Neuronal stem cell (in vitro differentiated cells): Measurements from ENCODE around the gene OPN3.

Experiments used
- DNase-seq: peaks from one replicate; pipeline ENCODE4 v3.0.0-alpha.2; 2013; ENCODE audit warnings: low spot score
- H2AFZ ChIP-seq: one replicate; pipeline ENCODE4 v1.6.1; 2013; ENCODE audit warnings: mild to moderate bottlenecking, low read length, inconsistent platforms
- H2AK5ac ChIP-seq: 2 replicates; pipeline ENCODE4 v1.6.1; 2013; ENCODE audit warnings: low read depth, mild to moderate bottlenecking, inconsistent platforms, low read length, moderate library complexity, mixed read lengths
- H2BK120ac ChIP-seq: 2 replicates; pipeline ENCODE4 v1.6.1; 2013; ENCODE audit warnings: low read depth, mild to moderate bottlenecking, inconsistent platforms, low read length, moderate library complexity, mixed read lengths
- H2BK12ac ChIP-seq: one replicate; pipeline ENCODE4 v1.6.1; 2013; ENCODE audit warnings: low read length, inconsistent platforms
- H2BK15ac ChIP-seq: 2 replicates; pipeline ENCODE4 v1.6.1; 2013; ENCODE audit warnings: mild to moderate bottlenecking, low read length, inconsistent platforms, mixed read lengths
- H2BK5ac ChIP-seq: one replicate; pipeline ENCODE4 v1.6.1; 2013; ENCODE audit warnings: inconsistent platforms, mild to moderate bottlenecking, low read length, moderate library complexity
- H3K14ac ChIP-seq: one replicate; pipeline ENCODE4 v1.6.1; 2013; ENCODE audit warnings: low read length, inconsistent platforms
- H3K18ac ChIP-seq: 2 replicates; pipeline ENCODE4 v1.6.1; 2013; ENCODE audit warnings: low read length, inconsistent platforms
- H3K23ac ChIP-seq: 2 replicates; pipeline ENCODE4 v1.6.1; 2013; ENCODE audit warnings: low read depth, mild to moderate bottlenecking, mixed read lengths, low read length, inconsistent platforms; ENCODE audit not compliant: poor library complexity
- H3K27ac ChIP-seq: replicated peaks from 3 replicates; pipeline ENCODE4 v1.5.1; 2013; ENCODE audit warnings: low read length, inconsistent platforms
- H3K27me3 ChIP-seq, 3 experiments: 2 replicates each; pipeline ENCODE4 v1.6.1; 2013; ENCODE audit warnings: low read length in 3 of 3, mild to moderate bottlenecking in 2 of 3, inconsistent platforms in 1 of 3, low read depth in 1 of 3, mixed read lengths in 1 of 3, moderate library complexity in 1 of 3; ENCODE audit not compliant: control insufficient read depth in 3 of 3, insufficient read depth in 3 of 3
- H3K36me3 ChIP-seq, 2 donors: replicated peaks in 1 of 2; 2 replicates each; pipeline ENCODE4 v1.6.1; 2013; ENCODE audit warnings: low read length in 2 of 2; ENCODE audit not compliant: control insufficient read depth in 2 of 2, insufficient read depth in 2 of 2
- H3K4ac ChIP-seq: 2 replicates; pipeline ENCODE4 v1.6.1; 2013; ENCODE audit warnings: inconsistent platforms, mild to moderate bottlenecking, low read length, moderate library complexity
- H3K4me1 ChIP-seq, 2 donors: 1 replicate in 1 of 2; 2 replicates in 1 of 2; pipeline ENCODE4 v1.6.1; 2013; ENCODE audit warnings: low read length in 2 of 2, low read depth in 1 of 2; ENCODE audit not compliant: control insufficient read depth in 2 of 2, insufficient read depth in 1 of 2
- H3K4me2 ChIP-seq: one replicate; pipeline ENCODE4 v1.6.1; 2013; ENCODE audit warnings: mild to moderate bottlenecking, low read length, inconsistent platforms; ENCODE audit not compliant: insufficient read depth, poor library complexity, severe bottlenecking
- H3K4me3 ChIP-seq, 2 donors: 2 replicates each; pipeline ENCODE4 v1.5.1; 2013; ENCODE audit warnings: low read length in 2 of 2, mild to moderate bottlenecking in 2 of 2, inconsistent platforms in 1 of 2, moderate library complexity in 1 of 2
- H3K79me1 ChIP-seq: one replicate; pipeline ENCODE4 v1.6.1; 2013; ENCODE audit warnings: low read depth, mild to moderate bottlenecking, inconsistent platforms, low read length, moderate library complexity
- H3K9ac ChIP-seq: one replicate; pipeline ENCODE4 v1.6.1; 2013; ENCODE audit warnings: mild to moderate bottlenecking, low read depth, low read length, inconsistent platforms; ENCODE audit not compliant: poor library complexity
- H3K9me3 ChIP-seq, 2 donors: replicated peaks in 1 of 2; 2 replicates each; pipeline versions ENCODE3 to v1.6.1; 2013; ENCODE audit warnings: low read length in 2 of 2, mild to moderate bottlenecking in 2 of 2, inconsistent platforms in 1 of 2, low read depth in 1 of 2, mixed read lengths in 1 of 2, moderate library complexity in 1 of 2; ENCODE audit not compliant: control insufficient read depth in 2 of 2, insufficient read depth in 1 of 2
- H4K8ac ChIP-seq: one replicate; pipeline ENCODE4 v1.6.1; 2013; ENCODE audit warnings: low read depth, mild to moderate bottlenecking, inconsistent platforms, low read length, moderate library complexity
- H4K91ac ChIP-seq: one replicate; pipeline ENCODE4 v1.6.1; 2013; ENCODE audit warnings: low read length, low read depth, mild to moderate bottlenecking, inconsistent platforms; ENCODE audit not compliant: poor library complexity
- WGBS, 2 donors: extraction: QIAGEN DNeasy Blood & Tissue Kit; methylation state at CpG; one replicate each; pipeline ENCODE4 v1.1.7; 2013; ENCODE audit warnings: missing lambda C conversion rate in 2 of 2, mixed read lengths in 1 of 2; ENCODE audit not compliant: insufficient read length in 2 of 2, insufficient replicate concordance in 1 of 2; ENCODE audit errors: extremely low coverage in 2 of 2; 5-methylcytosine and 5-hydroxymethylcytosine counted together

The OPN3 gene

GRCh38 chr1:241654641-241655040 is 14.5 kb upstream of the OPN3 start:
- no peak overlapping the region for H2BK12ac ChIP-seq
- H3K4me3 ChIP-seq: no peak overlapping the region
- no CpG with 5 or more reads among the region's 1 CpG for WGBS, 2 donors
- no peak overlapping the region for H3K23ac ChIP-seq
- H2AFZ ChIP-seq: no peak overlapping the region
- H3K9ac ChIP-seq: no peak overlapping the region
- no peak overlapping the region for H2BK15ac ChIP-seq
- H3K14ac ChIP-seq: no peak overlapping the region
- no peak overlapping the region for H3K18ac ChIP-seq
- no peaks in the 10 kb centered on the region for H3K79me1 ChIP-seq
- no peak overlapping the region for H3K4ac ChIP-seq
- H3K4me2 ChIP-seq: no peak overlapping the region
- no peak for DNase-seq
- H2BK120ac ChIP-seq: no peak overlapping the region
- no peaks in the 10 kb centered on the region for H3K36me3 ChIP-seq
- H3K4me1 ChIP-seq: no peaks in the 10 kb centered on the region
- no peak overlapping the region for H4K91ac ChIP-seq
- no peaks in the 10 kb centered on the region for H3K9me3 ChIP-seq
- H2AK5ac ChIP-seq: no peak overlapping the region
- H2BK5ac ChIP-seq: no peak overlapping the region
- H3K27me3 ChIP-seq: no peaks in the 10 kb centered on the region
- no peak overlapping the region for H3K27ac ChIP-seq
- no peak overlapping the region for H4K8ac ChIP-seq

GRCh38 chr1:241654019-241654418 is 13.8 kb upstream of the OPN3 start:
- no peak for DNase-seq
- Histone ChIP-seq H2BK5ac (no peak overlapping the region), H2BK12ac (no peak overlapping the region), H4K91ac (no peak overlapping the region), H3K4ac (no peak overlapping the region), H2AFZ (no peak overlapping the region), H3K18ac (no peak overlapping the region), H2AK5ac (no peak overlapping the region), H3K9ac (no peak overlapping the region), H3K79me1 (no peaks in the 10 kb centered on the region), H2BK120ac (no peak overlapping the region), H3K9me3 (no peaks in the 10 kb centered on the region), H3K4me2 (no peak overlapping the region), H3K27me3 (no peaks in the 10 kb centered on the region), H3K4me3 (no peak overlapping the region), H3K4me1 (no peaks in the 10 kb centered on the region), H3K27ac (no peak overlapping the region), H3K23ac (no peak overlapping the region), H4K8ac (no peak overlapping the region), H2BK15ac (no peak overlapping the region), H3K14ac (no peak overlapping the region), H3K36me3 (no peaks in the 10 kb centered on the region)
- WGBS, 2 donors: no CpG with 5 or more reads among the region's 1 CpG

GRCh38 chr1:241652012-241652411 is 11.8 kb upstream of the OPN3 start, which contains the start of gene WDR64:
Gene WDR64, plus strand, starts transcription at chr1:241652281. Its CDS starts 204 bp downstream, at chr1:241652485.
- no peaks in the 10 kb centered on the region for H3K4me1 ChIP-seq
- WGBS, 2 donors: no CpG with 5 or more reads among the region's 4 CpGs
- no peak within 1 kb of the TSS for H2BK12ac ChIP-seq
- H2BK15ac ChIP-seq: no peak within 1 kb of the TSS
- H2AFZ ChIP-seq: no peak within 1 kb of the TSS
- no peak within 1 kb of the TSS for H2BK120ac ChIP-seq
- no peak within 1 kb of the TSS for H2AK5ac ChIP-seq
- H3K23ac ChIP-seq: no peak within 1 kb of the TSS
- no peak within 1 kb of the TSS for H3K9ac ChIP-seq
- no peak within 1 kb of the TSS for H3K18ac ChIP-seq
- H3K79me1 ChIP-seq: no peaks in the 10 kb centered on the region
- H3K4me2 ChIP-seq: no peak within 1 kb of the TSS
- H3K14ac ChIP-seq: no peak within 1 kb of the TSS
- no peak within 1 kb of the TSS for H4K8ac ChIP-seq
- no peaks in the 10 kb centered on the region for H3K27me3 ChIP-seq
- H4K91ac ChIP-seq: no peak within 1 kb of the TSS
- H3K36me3 ChIP-seq: no peaks in the 10 kb centered on the region
- no peak within 1 kb of the TSS for H2BK5ac ChIP-seq
- H3K4me3 ChIP-seq: no peak within 1 kb of the TSS
- no peaks in the 10 kb centered on the region for H3K9me3 ChIP-seq
- no peak within 1 kb of the TSS for H3K4ac ChIP-seq
- no peak within 1 kb of the TSS for H3K27ac ChIP-seq
- DNase-seq: no peak

GRCh38 chr1:241648159-241648558 is 8.0 kb upstream of the OPN3 start:
- DNase-seq: no peak
- Histone ChIP-seq H3K23ac (no peak overlapping the region), H3K4ac (no peak overlapping the region), H4K91ac (no peak overlapping the region), H2BK120ac (no peak overlapping the region), H2BK12ac (no peak overlapping the region), H3K14ac (no peak overlapping the region), H3K9me3 (no peaks in the 10 kb centered on the region), H3K27me3 (no peaks in the 10 kb centered on the region), H3K27ac (no peak overlapping the region), H2BK15ac (no peak overlapping the region), H4K8ac (no peak overlapping the region), H3K4me2 (no peak overlapping the region), H2AFZ (no peak overlapping the region), H2BK5ac (no peak overlapping the region), H3K18ac (no peak overlapping the region), H3K4me3 (no peak overlapping the region), H3K4me1 (no peaks in the 10 kb centered on the region), H3K79me1 (no peaks in the 10 kb centered on the region), H3K9ac (no peak overlapping the region), H3K36me3 (no peaks in the 10 kb centered on the region), H2AK5ac (no peak overlapping the region)
- no CpG with 5 or more reads among the region's 1 CpG for WGBS, 2 donors
